PC-3 (cell line): Measurements from ENCODE around the gene S100Z. TPM values are rescaled to one million over a fixed set of nuclear protein-coding genes. Genes with fewer than 3 reads are reported as not detected.

ENCODE experiments used
- ATAC-seq: fragments of 200-7000 bp; cut with Tn5 transposase; 2 replicates; pipeline ENCODE4 v1.9.1; 2020; ENCODE audit warnings: mild to moderate bottlenecking, moderate library complexity
- Bru-seq: library from RNA; stranded (reverse); fragments of 400-500 nt; gene quantifications from one replicate; lab custom pipeline; 2021; lab: Mats Ljungman, UMichigan
- BruChase-seq, 2 experiments: library from RNA; stranded (reverse); fragments of 400-500 nt; gene quantifications; one replicate each; lab custom pipeline; 2021; lab: Mats Ljungman, UMichigan
- BruUV-seq: library from RNA; stranded (reverse); fragments of 400-500 nt; replicated peaks from 2 replicates; lab custom pipeline; 2021; lab: Mats Ljungman, UMichigan
- CTCF ChIA-PET: fragments of 300-600 bp; sonication (Branson Sonifier 250); formaldehyde crosslinking; loops from one replicate; lab custom pipeline; 2022; ENCODE audit warnings: antibody characterized with exemption; lab: Charles Lee
- POLR2A ChIA-PET: fragments of 300-600 bp; sonication (Branson Sonifier 250); formaldehyde crosslinking; loops from one replicate; lab custom pipeline; 2022; ENCODE audit warnings: antibody characterized with exemption; ENCODE audit not compliant: unreplicated experiment; lab: Charles Lee
- DNase-seq: peaks from one replicate; pipeline ENCODE4 v3.0.0-alpha.2; 2015
- H2AFZ ChIP-seq: fragments of 300-600 bp; sonication (generic); 2 replicates; pipeline ENCODE4 v1.6.0; 2016; ENCODE audit warnings: antibody characterized with exemption, low read length
- H3F3A ChIP-seq: fragments of 300-600 bp; sonication (generic); one replicate; pipeline ENCODE4 v1.6.0; 2017; ENCODE audit warnings: antibody characterized with exemption, low read length, control low read depth, mild to moderate bottlenecking; ENCODE audit not compliant: unreplicated experiment
- H3K27ac ChIP-seq: fragments of 300-600 bp; sonication (generic); 2 replicates; pipeline ENCODE4 v1.5.1; 2016; ENCODE audit warnings: mild to moderate bottlenecking, low read length
- H3K27me3 ChIP-seq: fragments of 300-600 bp; sonication (generic); 2 replicates; pipeline ENCODE4 v1.6.1; 2016; ENCODE audit warnings: low read length, mixed read lengths
- H3K36me3 ChIP-seq: fragments of 300-600 bp; sonication (generic); 2 replicates; pipeline ENCODE4 v1.6.1; 2016; ENCODE audit warnings: low read depth, mixed run types, low read length, mixed read lengths
- H3K4me1 ChIP-seq: fragments of 300-600 bp; sonication (generic); 2 replicates; pipeline ENCODE4 v1.5.1; 2016; ENCODE audit warnings: low read length; ENCODE audit not compliant: insufficient read depth
- H3K4me2 ChIP-seq: fragments of 300-600 bp; sonication (generic); 2 replicates; pipeline ENCODE4 v1.6.0; 2016; ENCODE audit warnings: low read length
- H3K4me3 ChIP-seq: fragments of 300-600 bp; sonication (generic); 2 replicates; pipeline ENCODE4 v1.5.1; 2016; ENCODE audit warnings: mild to moderate bottlenecking, low read length, mixed read lengths
- H3K79me2 ChIP-seq: fragments of 300-600 bp; sonication (generic); 2 replicates; pipeline ENCODE4 v1.6.1; 2017; ENCODE audit warnings: low read length, mixed read lengths
- H3K9ac ChIP-seq: fragments of 300-600 bp; sonication (generic); 2 replicates; pipeline ENCODE4 v1.6.0; 2016; ENCODE audit warnings: mild to moderate bottlenecking, low read length
- H3K9me2 ChIP-seq: fragments of 300-600 bp; sonication (generic); replicated peaks from 2 replicates; pipeline ENCODE4 v1.6.1; 2016; ENCODE audit warnings: mixed run types, low read length, mixed read lengths
- H3K9me3 ChIP-seq: fragments of 300-600 bp; sonication (generic); 2 replicates; pipeline ENCODE4 v1.6.1; 2016; ENCODE audit warnings: low read length, mixed read lengths
- H4K20me1 ChIP-seq: fragments of 300-600 bp; sonication (generic); 2 replicates; pipeline ENCODE4 v1.6.1; 2016; ENCODE audit warnings: low read length, mixed read lengths
- CTCF ChIP-seq: fragments of 300-600 bp; sonication (generic); conservative IDR thresholded peaks from 2 replicates; pipeline ENCODE4 v1.5.1; 2017; ENCODE audit warnings: antibody characterized with exemption, low read depth, mild to moderate bottlenecking, low read length
- EZH2 ChIP-seq: fragments of 300-600 bp; sonication (generic); IDR thresholded peaks from one replicate; pipeline ENCODE4 v1.6.1; 2017; ENCODE audit warnings: antibody characterized with exemption, mild to moderate bottlenecking, low read length; ENCODE audit not compliant: unreplicated experiment
- EZH2phosphoT487 ChIP-seq: fragments of 300-600 bp; sonication (generic); IDR thresholded peaks from 2 replicates; pipeline ENCODE4 v1.6.1; 2018; ENCODE audit warnings: mild to moderate bottlenecking, antibody characterized with exemption, low read length, borderline replicate concordance
- intact Hi-C: fragments of 100-400 bp; cut with micrococcal nuclease; formaldehyde crosslinking; loops from 2 replicates; pipeline ENCODE4 v1.9.0; 2023
- long read RNA-seq: library from polyadenylated mRNA; unstranded; transcript quantifications from one replicate; pipeline ENCODE4 v2.0.0, GENCODE V29; 2021; ENCODE audit not compliant: unreplicated experiment
- total RNA-seq: library from RNA; depleted of rRNA; stranded (reverse); fragments of >200 nt; gene quantifications from 2 replicates; pipeline ENCODE4 v1.2.3, GENCODE V29; 2014; rRNA removed

Gene S100Z
- 0.11 TPM in 1 of 2 replicates, not detected in the other for total RNA-seq
- Bru-seq, nascent RNA: percentile 24 among the genes with signal in this experiment
- percentile 37 among the genes with signal in this experiment for BruChase-seq, experiment 1, labeled RNA remaining after a 6-hour chase
- BruChase-seq, experiment 2, labeled RNA remaining after a 2-hour chase: percentile 42 among the genes with signal in this experiment
- long read RNA-seq: 0 reads

DNA sequence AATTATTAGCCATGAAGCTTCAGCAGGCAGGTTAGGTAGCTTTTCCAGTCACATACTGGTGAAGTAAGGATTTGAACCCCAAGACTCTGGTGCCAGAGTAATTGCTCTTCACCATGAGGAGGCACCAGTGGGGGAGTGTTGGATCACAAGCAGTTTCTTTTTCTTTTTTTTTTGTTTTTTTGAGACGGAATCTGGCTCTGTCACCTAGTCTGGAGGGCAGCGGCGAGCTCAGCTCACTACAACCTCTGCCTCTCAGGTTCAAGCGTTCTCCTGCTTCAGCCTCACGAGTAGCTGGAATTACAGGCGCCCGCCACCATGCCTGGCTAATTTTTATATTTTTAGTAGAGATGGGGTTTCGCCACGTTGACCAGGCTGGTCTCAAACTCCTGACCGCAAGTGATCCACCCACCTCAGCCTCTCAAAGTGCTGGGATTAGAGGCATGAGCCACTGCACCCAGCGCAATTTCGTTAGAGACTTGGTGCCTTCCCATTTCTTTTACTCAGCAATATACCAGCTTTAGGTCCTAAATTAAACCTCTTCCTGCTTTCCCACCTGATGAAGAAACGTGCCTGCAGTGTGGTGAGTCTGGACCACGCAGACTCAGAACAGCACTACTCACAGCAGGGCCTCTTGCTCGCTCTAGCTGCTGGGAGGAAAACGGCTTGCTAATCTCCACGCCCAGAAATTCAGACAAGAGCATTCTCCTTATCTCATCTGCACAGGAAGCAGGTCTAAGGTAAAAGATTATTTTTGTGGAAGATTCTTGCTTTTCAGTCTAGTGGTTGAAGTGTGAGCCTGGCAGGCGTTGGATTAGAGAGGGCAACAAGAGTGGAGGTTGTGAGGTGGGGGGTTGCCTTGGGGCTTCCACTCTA is at the start of gene S100Z:
Gene S100Z (plus strand): TSS at position 596 of the 873 bp plus-strand sequence. CDS start 25,346 bp downstream, outside the sequence.
- no peak for DNase-seq
- Histone ChIP-seq H4K20me1 (no peaks in the 10 kb centered on the region), H3K27me3 (no peaks in the 10 kb centered on the region), H3K27ac (no peak within 1 kb of the TSS), H3K4me2 (no peak within 1 kb of the TSS), H2AFZ (no peak within 1 kb of the TSS), H3K79me2 (no peaks in the 10 kb centered on the region), H3K4me3 (no peak within 1 kb of the TSS), H3K4me1 (no peaks in the 10 kb centered on the region), H3F3A (no peaks in the 10 kb centered on the region), H3K9me2 (no peaks in the 10 kb centered on the region), H3K9me3 (no peaks in the 10 kb centered on the region), H3K36me3 (no peaks in the 10 kb centered on the region), H3K9ac (no peak within 1 kb of the TSS)
- ChIA-PET CTCF (interaction anchor here (0.6 kb wide), 1 partner anchor 642 kb away, joined by 4 read pairs; no protein-coding TSS in a partner anchor), POLR2A (no interaction called here)
- no peak for ATAC-seq
- TF ChIP-seq EZH2 (no peak), CTCF (no peak), EZH2phosphoT487 (no peak)
- no TSS peak for BruUV-seq
- intact Hi-C loops: no loop called here

DNA sequence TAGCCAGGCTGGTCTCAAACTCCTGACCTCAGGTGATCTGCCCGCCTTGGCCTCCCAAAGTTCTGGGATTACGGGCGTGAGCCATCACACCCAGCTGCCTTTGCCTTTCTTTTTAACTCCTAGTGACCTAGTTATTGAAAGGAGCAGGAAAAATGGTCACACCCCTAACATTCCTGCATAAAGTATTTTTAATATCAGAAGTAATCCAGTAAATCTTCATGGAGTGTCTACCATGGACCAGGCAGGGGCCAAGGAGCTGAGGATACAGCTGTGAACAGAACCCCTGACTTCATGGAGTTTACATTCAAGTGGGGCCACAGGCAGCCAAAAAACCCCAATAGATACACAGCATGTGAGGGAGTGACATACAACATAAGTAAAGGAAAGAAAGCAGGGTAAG is 49.2 kb upstream of the S100Z start:
- DNase-seq: no peak
- Histone ChIP-seq H3K36me3 (no peaks in the 10 kb centered on the region), H3K27ac (peak overlapping the region; percentile 99), H3K27me3 (no peaks in the 10 kb centered on the region), H3F3A (peaks cover 2% of the 10 kb centered on the region), H3K4me3 (no peak overlapping the region), H4K20me1 (no peaks in the 10 kb centered on the region), H3K4me1 (peaks cover 40% of the 10 kb centered on the region), H2AFZ (no peak overlapping the region), H3K9ac (peak overlapping the region; percentile 77), H3K9me2 (no peaks in the 10 kb centered on the region), H3K4me2 (no peak overlapping the region), H3K79me2 (no peaks in the 10 kb centered on the region), H3K9me3 (no peaks in the 10 kb centered on the region)
- ChIA-PET CTCF (no interaction called here), POLR2A (no interaction called here)
- no peak for ATAC-seq
- intact Hi-C loops: no loop called here
- BruUV-seq: no TSS peak
- TF ChIP-seq CTCF: no peak
- TF ChIP-seq EZH2phosphoT487: no peak
- TF ChIP-seq EZH2: no peak
